ENCODE measurements around the gene RILPL2.
A peak's percentile ranks its signal among the peaks of the same experiment; 100 is the strongest.
"Not testable (repeated sequence)": the region's sequence is repeated elsewhere in the genome, so short reads cannot be mapped to it uniquely, and the experiment has no call there.

The RILPL2 gene

GRCh38 chr12:123401753-123402683 is 34.5 kb downstream of the RILPL2 start:
- DNase-seq (ENCODE audit: low spot score): no peak

DNA sequence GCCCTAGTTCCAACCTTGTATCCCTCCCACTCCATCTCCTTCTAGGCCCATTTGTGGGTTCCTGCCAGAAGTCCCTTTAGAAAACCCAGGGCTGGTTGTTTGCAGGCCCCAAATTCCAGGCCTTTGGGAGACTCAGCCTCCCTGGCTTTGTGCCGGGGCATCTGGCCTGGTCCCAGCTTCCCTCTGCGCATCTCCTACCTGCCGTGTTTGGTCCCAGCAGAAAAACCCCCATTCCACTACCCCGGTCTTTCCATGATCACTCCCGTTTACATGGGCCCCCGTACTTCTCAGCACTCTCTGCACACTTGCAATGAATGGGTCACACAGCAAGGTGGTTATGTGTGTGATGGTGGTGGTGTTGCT is 37.2 kb downstream of the RILPL2 start:
- DNase-seq (ENCODE audit: low spot score): peak; percentile 49

- DNase-seq (ENCODE audit: low spot score): peak; percentile 95
Measured at GRCh38 chr12:123398550-123399254, 37.8 kb downstream of the RILPL2 start.

GRCh38 chr12:123398177-123398549 is 38.3 kb downstream of the RILPL2 start:
- DNase-seq (ENCODE audit: low spot score): no peak

- DNase-seq (ENCODE audit: low spot score): no peak
Measured at GRCh38 chr12:123397400-123397799, 39.1 kb downstream of the RILPL2 start.

DNA sequence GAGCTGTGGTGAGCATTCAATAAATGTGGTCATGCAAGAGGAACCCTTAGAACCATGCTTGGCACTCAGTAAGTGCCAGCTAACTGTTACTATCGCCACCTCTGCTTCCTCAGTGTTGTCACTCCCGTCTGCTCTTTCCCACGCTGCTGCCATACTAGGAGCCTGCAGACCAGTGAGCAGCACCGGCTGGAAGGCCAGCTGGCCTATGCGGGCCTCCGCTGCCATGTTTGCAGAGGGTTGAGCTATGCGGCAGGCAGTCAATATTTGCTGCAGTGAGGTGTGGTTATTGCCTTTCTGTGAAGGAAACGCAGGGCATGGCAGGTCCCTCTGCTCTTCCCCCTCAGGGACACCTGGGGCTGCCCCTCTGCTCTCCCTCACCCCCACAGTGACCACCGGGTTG is 39.5 kb downstream of the RILPL2 start:
- DNase-seq (ENCODE audit: low spot score): no peak

GRCh38 chr12:123396543-123396942 is 39.9 kb downstream of the RILPL2 start:
- DNase-seq (ENCODE audit: low spot score): no peak

GRCh38 chr12:123395236-123395635 is 41.2 kb downstream of the RILPL2 start:
- no peak for DNase-seq (ENCODE audit: low spot score)

DNA sequence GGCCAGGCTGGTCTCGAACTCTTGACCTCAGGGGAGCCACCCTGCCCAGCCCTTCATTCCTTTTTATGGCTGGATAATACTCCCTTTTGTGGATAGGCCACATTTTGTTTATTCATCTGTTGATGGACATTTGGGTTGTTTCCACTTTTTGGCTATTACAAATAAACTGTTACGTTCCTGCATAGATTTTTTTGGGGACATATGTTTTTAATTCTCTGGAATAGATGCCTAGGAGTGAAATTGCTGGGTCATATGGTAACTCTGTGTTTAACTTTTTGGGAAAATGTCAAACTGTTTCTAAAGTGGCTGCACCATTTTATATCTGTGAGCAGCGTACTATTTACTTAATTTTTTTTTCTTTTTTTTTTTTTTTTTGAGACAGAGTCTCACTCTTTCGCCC is 42.7 kb downstream of the RILPL2 start:
- DNase-seq (ENCODE audit: low spot score): no peak

DNA sequence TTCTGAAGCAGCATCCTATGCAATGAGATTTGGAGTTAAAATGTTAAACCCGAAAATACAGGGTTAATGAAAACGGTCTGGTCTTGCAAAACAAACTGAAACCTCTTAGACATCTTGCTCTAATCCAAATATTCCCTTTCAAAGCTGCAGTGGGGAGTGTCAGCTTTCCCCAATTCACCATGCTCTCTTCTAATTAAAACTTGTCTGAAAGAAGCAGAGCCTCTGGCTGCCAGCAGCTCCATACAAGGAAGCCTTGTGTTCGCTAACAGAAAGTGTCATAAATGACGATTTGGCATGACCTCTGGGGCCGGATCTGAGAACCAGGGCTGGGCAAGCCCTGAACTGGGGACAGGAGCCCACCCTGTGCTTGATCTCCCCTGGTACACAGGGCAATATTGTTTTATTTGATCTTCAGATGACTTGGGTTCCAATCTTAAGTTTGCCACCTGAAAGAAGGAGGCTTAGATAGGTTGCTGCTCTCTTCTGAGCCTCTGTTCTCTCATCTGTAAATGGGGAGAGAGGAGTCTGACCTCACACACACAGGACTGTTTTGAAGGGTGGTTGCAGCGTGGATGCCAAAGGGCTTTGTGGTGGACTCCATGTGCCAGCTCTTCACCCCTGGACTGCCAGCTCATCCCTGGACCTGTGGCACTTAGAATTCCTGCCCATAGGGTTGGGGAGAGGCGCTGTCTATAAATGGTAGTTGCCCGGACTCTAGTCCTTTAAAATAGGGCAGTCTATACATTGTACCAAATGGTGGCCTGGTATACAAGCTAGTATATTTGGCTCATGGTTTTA is 44.7 kb downstream of the RILPL2 start:
- no peak for DNase-seq (ENCODE audit: low spot score)

- DNase-seq (ENCODE audit: low spot score): peak; percentile 44
Measured at GRCh38 chr12:123390498-123391426, 45.7 kb downstream of the RILPL2 start.

DNA sequence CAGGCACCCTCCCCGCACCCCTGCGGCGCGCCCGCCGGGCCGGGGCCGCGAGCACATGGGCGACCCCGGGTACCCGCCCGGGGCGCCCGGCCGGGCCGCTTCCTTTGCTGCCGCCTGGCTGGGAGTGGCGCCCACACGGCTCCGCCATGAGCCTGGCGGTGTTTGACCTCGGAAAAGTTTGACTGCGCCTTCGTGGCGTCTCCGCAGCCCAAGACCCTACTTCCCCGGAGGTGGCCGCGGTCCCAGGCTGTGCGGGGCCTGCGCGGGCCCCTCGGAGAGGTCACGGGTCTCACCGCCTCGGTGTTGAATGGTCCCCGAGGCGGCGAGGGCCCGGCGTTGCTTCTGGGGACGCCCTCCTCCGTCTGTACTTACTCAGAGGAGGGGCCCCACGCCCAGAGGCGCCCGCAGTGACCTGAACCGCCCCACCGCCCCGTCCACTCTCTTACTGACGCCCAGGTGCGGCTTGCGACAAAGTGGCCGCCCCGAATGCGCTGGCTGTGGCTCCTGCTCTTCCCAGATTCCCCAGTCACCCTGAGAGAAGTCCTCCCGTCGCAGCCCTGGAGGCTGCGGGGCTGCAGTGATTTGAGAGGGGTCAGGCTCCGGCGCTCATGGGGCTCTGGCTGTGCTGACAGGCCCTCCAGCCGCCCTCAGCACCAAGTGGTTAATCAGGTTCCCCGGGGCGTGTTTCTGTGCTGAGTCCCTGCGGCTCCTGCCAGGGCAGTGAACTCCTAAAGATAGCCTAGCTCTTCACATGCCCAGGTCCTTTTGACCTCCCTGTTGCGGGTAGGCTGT is 46.7 kb downstream of the RILPL2 start:
- DNase-seq (ENCODE audit: low spot score): no peak

DNA sequence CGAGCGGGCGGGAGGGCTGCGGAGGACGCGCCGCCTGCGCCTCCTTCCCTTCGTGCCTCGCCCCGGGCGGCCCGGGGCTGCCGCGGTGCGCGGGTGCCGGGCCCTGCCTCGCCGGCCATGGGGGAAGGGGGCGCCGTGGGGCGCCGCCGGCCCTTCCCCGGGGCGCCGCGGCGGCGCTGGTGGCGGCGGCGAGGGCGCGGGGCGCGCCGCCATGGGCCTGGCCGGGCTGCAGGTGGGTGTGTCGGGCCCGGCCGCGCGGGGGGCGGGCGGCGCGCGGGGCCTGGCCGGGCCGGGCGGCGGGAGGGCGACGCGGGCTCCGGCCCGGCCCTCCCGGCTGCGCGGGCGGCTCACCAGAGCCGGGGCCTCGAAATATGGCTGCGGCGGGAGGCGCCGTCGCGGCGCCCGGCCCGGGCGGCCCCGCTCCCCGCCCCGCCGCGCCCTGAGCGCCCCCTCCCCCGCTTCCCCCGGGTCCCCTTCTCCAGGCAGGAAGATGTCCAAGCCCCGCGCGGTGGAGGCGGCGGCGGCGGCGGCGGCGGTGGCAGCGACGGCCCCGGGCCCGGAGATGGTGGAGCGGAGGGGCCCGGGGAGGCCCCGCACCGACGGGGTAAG is 47.4 kb downstream of the RILPL2 start:
- no peak for DNase-seq (ENCODE audit: low spot score)

- DNase-seq (ENCODE audit: low spot score): peak; percentile 67
Measured at GRCh38 chr12:123388177-123388950, 48.1 kb downstream of the RILPL2 start.

GRCh38 chr12:123387508-123388176 is 48.8 kb downstream of the RILPL2 start:
- DNase-seq (ENCODE audit: low spot score): no peak

GRCh38 chr12:123385536-123385935 is 50.9 kb downstream of the RILPL2 start:
- DNase-seq (ENCODE audit: low spot score): not testable (repeated sequence)

DNA sequence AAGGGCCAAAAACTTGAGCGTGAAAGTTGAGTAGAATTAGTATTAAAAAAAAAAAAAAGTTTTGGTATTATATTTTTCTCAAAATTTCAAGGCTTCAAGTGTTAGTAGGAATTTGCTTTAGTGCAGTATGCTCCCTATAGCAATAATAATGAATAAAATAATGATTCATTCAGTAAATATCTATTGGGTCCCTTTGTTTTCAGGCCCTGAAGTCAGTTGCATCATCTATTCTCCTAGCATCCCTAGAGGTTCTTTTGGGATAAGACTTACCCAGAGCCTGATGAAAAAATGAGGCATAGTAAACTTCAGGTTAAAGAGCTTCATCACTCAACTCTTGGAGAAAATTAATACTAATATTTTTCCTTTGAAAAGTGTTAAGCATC is 51.5 kb downstream of the RILPL2 start:
- no peak for DNase-seq (ENCODE audit: low spot score)

GRCh38 chr12:123384318-123384993 is 52.0 kb downstream of the RILPL2 start:
- DNase-seq (ENCODE audit: low spot score): no peak

All from cerebellar cortex (tissue), 1 donor.